HG03135 (cell line): ENCODE results near the gene TMOD3.

ENCODE experiments used
- ATAC-seq: cut with Tn5 transposase; IDR thresholded peaks from one replicate; pipeline ENCODE4 v1.9.1; 2021; ENCODE audit warnings: mild to moderate bottlenecking, moderate library complexity; ENCODE audit not compliant: unreplicated experiment

TMOD3 gene

DNA sequence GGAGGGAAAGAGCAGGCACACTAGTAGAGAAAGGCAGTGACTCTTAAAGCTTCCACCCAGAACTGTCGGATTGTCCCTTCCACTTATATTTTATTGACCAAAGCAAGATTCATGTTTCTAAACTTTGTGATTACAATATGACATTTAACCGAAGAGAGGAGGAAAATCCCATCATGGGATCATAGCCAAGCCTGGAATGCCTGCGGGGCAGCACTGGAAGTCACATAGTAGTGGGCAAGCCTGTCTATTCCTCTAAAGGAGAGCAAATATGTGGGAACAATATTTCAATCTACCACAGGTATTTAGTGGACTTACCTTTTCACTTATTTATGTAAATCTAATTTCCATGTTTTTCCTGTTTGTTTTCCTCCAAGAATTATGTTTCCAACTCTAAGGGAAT is 3.8 kb upstream of the TMOD3 start:
- ATAC-seq, result no peak

DNA sequence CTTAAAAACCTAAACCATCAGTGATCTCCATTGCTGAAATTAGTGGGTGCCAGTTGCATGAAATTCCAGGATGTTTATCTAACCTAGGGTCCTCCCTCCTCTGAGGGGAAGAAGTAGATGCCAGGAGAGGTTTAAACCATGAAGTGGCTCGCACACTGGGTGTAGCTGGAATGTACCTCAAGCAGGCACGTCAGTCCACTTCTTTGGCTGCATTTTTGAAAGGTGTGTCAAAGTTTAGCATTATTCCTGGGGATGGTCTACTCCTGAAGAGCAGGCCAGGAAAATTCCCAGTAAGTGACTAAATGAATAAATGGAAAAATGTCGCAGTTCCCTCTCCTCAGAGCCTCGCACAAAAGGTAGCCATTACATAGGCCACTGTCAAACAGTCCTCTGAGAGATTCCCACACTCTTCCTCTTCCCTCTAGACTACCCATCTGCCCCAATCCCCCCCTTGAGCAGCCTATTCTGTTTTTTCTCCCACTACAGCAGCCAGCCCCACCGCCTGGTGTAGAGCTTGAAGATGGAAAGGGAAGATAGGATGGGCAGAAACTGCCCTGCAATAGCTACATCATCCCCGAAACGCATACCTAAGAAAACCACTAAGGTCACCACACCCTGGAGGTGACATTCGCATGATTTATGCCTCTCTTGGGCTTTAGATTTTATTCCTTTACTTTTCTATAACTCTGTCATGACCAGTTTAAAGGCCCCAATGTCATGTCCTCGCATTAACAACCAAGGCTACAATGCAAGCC is 655 bp upstream of the TMOD3 start:
- no peak for ATAC-seq

DNA sequence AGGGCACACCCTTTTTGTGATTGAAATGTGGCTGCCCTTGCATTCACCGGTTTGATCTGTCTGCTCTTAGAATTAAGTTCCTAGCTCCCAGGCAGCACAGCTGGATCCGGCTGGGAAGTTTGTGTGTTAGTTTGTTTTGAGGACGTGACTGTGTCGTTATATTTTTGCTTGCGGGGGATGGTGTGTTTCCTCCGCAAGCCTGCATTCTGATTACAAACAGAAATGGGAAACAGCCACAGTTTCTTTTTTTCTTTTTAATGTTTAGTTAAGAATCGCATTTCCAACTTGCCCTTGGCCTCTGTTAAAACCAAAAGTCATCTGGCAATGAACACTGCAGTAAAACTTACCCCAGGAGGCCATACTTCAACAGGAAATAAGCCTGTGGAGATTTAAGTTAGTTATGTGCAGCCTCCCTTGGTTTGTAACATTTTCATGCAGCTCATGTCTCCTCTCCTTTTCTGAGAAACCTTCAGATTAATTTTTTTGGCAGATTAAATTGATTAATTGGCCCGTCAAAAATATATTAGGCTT is 888 bp downstream of the TMOD3 start:
- no peak for ATAC-seq

DNA sequence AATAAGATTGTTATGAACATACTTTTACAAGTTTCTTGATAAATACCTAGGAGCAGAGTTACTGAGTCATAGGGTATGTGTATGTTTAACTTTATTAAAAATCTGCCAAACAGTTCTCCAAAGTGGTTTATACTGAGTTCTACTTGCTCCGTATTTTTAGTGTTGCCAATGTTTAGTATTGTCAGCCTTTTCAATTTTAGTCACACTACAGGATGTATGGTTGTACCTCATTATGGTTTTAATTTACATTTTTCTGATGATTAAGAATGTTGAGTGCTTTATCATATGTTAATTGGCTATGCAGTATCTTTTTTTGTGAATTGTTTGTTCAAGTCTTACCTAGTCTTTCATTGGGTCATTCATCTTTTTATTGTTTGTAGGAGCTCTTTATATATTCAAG is 4.3 kb downstream of the TMOD3 start:
- ATAC-seq, result no peak

DNA sequence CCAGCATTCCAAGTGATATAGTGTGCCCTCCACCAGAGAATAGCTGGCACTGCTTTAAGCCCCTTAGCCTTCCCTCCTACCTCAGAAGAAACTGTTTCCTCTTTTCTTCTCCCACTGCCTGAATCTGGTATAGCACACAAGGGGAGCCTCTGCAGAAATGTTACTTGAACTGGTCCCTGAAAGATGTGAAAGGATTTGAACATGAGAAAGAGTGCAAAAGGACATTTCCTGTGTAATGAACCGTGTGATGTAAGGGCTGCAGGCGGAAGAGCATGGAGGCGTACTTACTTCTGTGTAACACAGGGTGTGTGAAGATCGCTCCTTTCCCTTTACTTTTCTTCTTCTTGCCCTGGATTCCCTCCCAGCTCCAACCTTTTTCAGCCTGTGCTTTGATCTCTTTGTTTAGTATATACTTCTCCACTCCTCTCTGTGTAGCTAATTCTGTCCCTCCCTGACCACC is 8.4 kb downstream of the TMOD3 start:
- no peak for ATAC-seq

DNA sequence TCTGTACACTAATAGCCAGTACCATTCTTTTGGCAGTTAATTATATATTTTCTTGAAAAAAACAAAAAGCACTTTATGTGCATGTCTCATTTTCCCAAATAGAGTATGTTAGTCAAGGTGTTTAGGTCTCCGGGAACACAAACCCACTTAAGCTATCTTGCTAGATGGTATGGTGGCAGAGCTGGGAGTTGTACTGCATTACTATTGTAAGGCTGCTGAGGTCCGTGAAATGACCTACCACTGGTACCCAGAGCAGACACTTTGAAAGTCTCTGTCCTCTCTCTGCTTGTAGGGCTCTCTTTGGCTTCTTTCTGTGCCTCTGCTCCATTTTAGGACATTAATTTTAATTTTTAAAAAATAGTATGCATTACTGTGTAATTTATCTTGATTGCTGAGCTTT is 8.8 kb downstream of the TMOD3 start:
- no peak for ATAC-seq

DNA sequence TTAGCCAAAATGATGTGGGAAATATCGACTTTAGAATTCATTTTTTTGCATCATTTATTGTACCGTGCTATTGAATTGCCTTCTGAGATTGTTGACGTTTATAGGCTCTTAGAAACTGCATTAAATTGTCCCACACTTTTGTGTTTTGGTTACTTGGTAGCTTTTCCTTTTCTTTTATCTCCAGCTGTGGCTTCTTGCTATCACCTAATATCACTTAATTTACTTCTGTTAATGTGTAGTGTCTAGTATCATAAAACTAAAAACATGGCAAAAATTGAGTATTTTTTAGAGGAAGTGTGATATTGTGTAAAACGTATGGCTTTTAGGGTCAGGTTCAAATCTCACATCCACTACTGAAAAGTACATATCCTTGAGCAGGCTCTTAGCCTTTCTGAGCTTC is 11.2 kb downstream of the TMOD3 start:
- no peak for ATAC-seq

DNA sequence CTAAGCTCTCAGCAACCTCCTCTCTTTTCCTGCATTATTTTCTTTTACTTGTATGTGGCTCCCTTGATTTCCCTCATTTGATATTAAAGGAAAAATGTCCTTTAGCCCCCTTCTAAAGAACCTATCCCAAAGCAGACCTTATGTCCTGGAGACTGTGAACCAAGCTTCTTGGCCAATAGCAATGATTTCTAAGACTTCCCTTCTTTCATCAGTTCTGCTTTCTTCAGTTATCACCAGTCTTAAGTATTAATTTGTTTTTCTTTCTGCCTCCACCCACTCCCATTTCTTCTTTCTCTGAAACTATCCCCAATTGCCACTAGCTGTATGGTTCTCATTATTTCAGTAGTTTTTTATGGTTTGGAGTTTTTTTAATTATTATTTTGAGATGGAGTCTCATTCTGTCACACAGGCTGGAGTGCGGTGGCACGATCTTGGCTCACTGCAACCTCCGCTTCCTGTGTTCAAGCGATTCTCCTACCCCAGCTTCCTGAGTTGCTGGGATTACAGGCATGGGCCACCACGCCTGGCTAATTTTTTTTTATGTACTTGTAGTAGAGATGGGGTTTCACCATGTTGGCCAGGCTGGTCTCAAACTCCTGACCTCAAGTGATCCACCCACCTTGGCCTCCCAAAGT is 12.1 kb downstream of the TMOD3 start:
- ATAC-seq, result no peak

DNA sequence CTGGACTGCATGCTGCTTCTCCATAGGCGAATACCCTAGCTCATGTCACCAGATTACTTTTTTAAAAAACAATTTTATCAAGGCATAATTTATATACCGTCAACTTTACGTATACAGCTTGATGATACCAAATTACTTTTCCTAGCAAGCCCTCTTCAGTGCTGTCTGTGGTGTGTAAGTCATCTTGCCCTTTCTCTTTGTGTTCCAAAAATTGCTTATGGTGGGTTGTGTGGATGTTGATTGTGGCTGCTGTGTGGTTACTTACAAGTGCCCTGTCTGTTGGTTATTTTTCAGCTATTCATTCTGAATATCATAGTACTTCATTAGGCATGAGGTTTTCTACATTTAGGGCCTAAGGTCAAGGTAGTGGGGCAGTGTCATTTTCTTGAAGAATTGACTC is 12.8 kb downstream of the TMOD3 start:
- ATAC-seq, result no peak

DNA sequence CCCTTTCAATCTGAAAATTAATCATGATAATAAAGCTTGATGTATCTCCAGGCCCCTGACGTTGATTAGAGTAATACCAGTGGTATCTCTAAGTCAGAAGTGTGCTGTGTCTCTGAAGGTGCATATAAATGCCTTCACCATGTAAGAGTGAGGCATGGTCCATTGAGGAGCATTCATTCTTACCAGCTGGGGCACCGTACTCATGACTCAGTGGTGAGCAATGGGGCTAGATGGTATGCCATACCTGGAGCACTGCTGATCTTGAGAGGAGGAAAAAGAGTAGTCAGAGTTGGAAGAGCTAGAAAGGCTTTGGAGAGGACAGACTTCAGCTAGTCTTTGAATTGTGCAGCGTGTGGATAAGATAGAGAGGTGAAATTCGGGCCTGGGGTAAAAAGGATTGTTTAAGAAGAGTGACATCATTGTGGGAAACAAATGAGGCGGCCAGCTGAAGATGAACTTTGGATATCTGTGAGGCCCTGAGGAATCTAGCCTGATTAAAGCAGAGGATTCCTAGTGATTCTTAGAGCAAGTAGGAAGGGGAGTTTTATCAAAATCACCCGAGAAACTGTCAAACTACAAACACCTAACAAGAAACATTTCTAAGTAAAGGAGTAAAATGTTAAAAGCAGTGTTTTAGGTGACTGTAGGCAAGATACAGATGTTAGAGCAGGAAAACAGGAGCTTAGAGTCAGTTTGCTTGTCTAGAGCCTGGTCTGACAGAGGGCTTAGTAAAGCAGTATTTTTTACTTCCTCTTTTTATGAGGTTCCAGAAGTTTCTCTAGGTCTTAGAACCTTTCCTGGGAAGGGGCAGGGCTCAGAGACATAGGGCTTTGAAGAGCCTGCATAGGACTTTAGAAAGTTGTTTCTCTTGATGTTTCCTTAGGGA is 13.6 kb downstream of the TMOD3 start:
- no peak for ATAC-seq

DNA sequence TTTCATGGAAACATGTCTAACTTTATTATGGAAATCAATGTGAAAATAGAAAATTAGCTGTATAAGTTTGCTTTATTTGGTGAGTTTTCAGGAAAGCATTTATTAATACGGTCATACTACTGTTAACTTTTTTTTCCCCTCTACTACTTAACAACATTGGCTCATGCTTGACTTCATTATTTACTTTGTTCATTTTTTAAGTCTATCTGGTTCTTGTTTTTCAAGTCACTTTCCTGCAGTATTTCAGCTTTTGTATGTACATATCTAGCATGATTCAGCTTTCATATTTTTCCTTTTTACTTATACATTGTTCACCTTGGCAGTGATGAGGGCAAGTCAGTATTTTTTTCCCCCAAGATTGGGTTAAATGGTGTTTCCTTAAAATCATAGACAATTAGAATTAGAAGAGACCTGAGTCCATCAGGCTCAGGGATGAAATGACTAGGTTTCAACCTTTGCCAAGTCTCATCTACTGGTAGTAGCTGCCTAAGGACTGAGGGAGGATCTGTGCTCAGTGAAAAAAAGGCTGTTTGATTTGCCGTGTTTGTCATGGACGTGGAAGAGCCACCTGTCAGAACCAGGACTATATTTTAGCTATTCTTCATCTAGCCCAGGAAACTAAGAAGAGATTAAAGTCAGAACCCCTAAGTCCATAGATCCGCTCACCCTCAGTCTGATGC is 15.4 kb downstream of the TMOD3 start:
- ATAC-seq, result no peak

DNA sequence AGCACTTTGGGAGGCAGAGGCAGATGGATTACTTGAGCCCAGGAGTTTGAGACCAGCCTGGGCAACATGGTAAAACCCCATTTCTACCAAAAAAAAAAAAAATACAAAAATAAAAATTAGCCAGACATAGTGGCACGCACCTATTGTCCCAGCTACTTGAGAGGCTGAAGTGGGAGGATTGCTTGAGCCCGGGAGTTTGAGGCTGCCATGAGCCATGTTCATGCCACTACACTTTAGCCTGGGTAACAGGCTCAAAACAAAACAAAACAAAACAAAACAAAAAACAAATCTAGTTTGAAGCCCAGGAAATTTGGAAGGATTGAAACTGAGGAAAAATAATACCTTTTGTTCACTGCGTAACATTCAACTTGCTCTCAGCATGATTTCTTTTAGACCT is 16.6 kb downstream of the TMOD3 start:
- no peak for ATAC-seq

DNA sequence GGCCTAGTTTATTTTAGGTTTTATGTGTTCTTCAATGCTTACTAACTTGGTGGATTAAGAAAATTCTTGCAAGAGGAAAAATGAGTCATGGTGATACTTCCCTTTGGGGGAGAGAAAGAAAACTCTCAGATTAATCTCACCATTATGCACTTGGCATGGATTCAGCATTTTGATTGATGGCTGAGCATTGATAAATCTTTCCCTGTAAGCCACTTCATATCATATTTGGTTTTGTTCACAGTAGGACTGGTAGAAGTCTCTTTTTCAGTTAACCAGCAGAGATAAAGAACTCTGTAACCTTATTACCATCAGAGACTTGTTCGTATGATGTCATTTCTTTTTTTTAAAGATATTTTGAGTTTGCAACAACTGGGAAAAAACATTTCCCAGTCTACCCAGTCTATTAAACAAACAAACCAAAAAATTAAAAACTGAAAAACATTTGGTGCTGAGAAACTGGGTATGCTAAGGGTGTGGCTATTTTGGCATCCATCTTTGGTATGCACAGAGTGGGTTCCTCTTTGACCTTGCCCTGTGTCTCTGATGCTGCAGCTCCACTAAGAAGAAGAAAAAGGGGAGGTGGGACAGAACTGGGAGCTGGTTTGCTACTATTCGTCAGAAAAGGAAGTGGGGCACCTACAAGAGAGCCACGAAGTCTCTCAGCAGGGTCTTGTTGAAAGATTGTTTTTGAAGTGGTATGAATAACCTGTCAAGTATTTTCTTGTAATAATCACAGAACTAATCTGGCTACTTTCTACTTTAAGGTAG is 17.2 kb downstream of the TMOD3 start:
- no peak for ATAC-seq

DNA sequence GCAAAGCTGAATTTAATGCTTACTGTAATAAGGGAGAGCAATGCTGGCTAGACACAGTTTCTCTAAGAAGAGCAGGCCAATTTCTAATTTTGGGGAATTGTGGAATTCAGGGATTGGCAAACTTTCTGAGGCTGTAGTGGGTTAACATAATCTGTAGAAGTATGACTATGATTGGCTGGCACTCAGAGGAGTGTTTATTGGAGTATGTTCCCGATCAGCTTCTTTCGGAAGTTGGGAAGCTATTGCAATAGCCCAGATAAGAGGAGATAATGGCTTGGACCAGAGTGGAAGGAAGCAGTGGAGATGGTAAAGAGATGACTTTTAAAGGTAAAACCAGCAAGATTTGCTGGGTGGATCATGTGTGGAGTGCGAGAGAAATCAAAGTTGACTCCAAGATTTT is 19.4 kb downstream of the TMOD3 start:
- ATAC-seq, result no peak

DNA sequence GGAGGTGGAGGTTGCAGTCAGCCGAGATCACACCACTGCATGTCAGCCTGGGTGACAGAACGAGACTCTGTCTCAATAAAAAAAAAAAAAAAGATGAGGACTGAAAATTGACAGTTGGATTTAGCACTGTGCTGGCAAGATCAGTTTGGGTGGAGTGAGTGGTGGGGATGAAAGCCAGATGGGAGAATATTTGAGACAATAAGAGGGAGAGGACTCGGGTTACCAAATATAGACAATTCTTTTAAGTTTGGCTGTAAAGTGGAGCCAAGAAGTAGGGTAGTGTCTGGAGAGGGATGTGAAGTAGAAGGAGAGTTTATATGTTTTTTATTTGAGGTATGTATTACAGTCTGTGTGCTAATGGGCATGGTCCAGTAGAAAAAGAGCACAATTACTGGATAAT is 20.4 kb downstream of the TMOD3 start:
- no peak for ATAC-seq

DNA sequence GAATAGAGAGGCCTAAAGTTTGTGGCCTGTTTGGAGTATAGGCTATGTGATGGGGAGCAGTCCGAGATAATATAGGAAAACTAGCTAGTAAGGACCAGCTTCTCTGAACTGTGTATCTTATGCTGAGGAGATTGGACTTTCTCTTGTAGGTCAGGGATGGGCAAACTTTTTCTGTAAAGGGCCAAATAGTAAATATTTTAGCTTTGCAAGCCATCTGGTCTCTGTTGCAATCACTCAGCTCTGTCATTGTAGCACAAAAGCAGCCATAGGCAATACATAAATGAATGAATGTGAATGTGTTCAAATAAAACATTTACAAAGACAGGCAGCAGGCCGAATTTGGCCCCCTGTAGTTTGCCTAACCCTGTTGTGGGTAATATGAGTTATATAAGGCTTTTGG is 24.5 kb downstream of the TMOD3 start:
- ATAC-seq, result no peak

DNA sequence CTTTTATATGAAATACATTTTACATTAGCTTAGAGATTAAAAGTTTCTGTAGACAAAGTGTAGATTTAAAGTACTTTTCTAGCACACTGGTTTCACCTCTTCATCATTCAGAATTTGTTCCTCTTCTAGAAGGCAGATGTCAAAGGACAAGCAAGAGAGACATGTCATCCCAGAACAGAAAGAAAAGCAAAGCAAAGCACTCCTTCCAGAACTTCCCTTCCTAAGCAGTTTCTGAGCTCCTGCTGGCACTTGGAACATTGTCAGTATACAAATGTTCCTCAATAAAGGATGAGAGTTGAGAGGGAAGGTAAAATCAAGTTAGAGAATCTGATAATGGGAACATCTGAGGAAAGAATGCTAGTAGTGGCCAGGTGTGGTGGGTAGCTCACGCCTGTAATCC is 26.2 kb downstream of the TMOD3 start:
- no peak for ATAC-seq

DNA sequence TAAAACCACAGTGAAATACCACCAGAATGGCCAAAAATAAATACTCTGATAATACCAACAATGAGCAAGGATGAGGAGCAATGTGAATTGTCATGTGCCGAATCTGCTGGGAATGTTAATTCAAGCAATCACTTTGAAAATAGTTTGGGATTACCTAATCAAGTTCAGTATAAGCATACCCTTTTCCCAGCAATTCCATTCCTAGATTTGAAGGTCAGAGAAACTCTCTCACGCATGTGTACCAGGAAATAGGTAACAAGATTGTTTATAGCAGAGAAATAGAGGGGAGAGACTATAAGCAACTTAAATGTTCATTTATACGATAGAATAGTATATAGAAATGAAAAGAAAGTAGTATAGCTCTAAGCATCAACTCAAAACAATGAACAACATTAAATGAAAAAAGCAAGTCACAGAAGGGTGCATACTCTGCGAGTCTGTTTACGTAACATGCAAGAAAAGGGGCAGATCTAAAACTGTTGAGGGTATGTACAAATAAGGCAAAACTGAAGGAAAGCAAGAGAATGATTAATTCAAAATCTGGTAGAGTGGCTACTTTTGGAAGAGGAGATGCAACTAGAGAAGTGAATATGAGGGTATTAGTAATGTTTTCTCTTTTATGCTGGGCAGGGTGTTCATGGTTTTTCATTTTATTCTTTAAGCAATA is 27.4 kb downstream of the TMOD3 start:
- ATAC-seq, result no peak

DNA sequence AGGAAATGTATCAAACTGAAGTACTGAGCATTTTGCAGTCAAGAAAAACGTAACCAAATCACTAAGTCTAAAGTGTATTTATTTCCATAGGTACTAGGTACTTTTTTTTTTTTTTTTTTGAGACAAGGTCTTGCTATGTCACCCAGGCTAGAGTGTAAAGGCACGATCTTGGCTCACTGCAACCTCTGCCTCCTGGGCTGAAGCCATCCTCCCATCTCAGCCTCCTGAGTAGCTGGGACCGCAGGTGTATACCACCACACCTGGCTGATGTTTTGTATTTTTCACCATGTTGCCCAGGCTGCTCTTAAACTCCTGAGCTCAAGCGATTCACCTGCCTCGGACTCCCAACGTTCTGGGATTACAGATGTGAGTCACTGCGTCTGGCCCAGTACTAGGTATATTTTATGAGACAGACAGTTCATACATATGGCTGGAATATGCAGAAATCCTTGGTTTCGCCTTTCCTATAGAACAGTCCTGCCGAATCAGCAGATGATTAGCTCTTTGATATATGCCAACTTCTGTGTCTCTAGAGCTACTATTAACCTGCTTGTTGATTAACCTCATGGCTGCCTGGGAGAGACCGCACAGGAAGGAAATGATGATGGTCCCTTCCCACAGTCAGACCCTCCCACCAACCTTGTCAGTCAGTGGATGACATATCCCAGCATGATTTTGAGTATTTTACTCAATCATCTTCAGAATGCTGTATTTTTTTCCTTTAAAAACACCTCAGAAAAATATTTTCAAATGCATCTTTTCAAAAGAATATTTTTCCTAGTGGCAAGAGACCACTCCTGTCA is 32.3 kb downstream of the TMOD3 start:
- ATAC-seq, result no peak
